H9 (cell line): ENCODE data around the gene PRKRA. TPM values are rescaled to one million over a fixed set of nuclear protein-coding genes. Genes with fewer than 3 reads are reported as not detected.

ENCODE experiments used
- DNase-seq: peaks from one replicate; pipeline ENCODE4 v3.0.0-alpha.2; 2017
- H2AFZ ChIP-seq: one replicate; pipeline ENCODE4 v1.6.1; 2013; ENCODE audit warnings: mild to moderate bottlenecking, low read length, control low read depth, moderate library complexity
- H2AK5ac ChIP-seq: 2 replicates; pipeline ENCODE4 v1.6.1; 2013; ENCODE audit warnings: low read length, control low read depth, mixed read lengths; ENCODE audit not compliant: insufficient read length
- H2BK120ac ChIP-seq: one replicate; pipeline ENCODE4 v1.6.1; 2013; ENCODE audit warnings: low read depth, mild to moderate bottlenecking, low read length, control low read depth, inconsistent platforms; ENCODE audit not compliant: poor library complexity, severe bottlenecking
- H2BK12ac ChIP-seq: 2 replicates; pipeline ENCODE4 v1.6.1; 2013; ENCODE audit warnings: low read length, control low read depth, mixed read lengths, low read depth; ENCODE audit not compliant: insufficient read length
- H2BK15ac ChIP-seq: 2 replicates; pipeline ENCODE4 v1.6.1; 2013; ENCODE audit warnings: low read depth, low read length, control low read depth
- H2BK20ac ChIP-seq: one replicate; pipeline ENCODE4 v1.6.1; 2013; ENCODE audit warnings: low read depth, mild to moderate bottlenecking, low read length, control low read depth, inconsistent platforms; ENCODE audit not compliant: poor library complexity, severe bottlenecking
- H2BK5ac ChIP-seq: 2 replicates; pipeline ENCODE4 v1.6.1; 2013; ENCODE audit warnings: low read length, control low read depth, mixed read lengths; ENCODE audit not compliant: insufficient read length
- H3K14ac ChIP-seq: 2 replicates; pipeline ENCODE4 v1.6.1; 2013; ENCODE audit warnings: low read length, control low read depth; ENCODE audit not compliant: insufficient read depth
- H3K18ac ChIP-seq: 2 replicates; pipeline ENCODE4 v1.6.1; 2013; ENCODE audit warnings: low read depth, mild to moderate bottlenecking, mixed read lengths, low read length, control low read depth; ENCODE audit not compliant: insufficient read length
- H3K23ac ChIP-seq: 2 replicates; pipeline ENCODE4 v1.6.1; 2013; ENCODE audit warnings: low read length, control low read depth, mixed read lengths, low read depth; ENCODE audit not compliant: insufficient read length
- H3K23me2 ChIP-seq: 2 replicates; pipeline ENCODE4 v1.6.1; 2013; ENCODE audit warnings: low read depth, mild to moderate bottlenecking, mixed read lengths, low read length, control low read depth; ENCODE audit not compliant: insufficient read length, poor library complexity, severe bottlenecking
- H3K27ac ChIP-seq: 2 replicates; pipeline ENCODE4 v1.5.1; 2013; ENCODE audit warnings: low read length, control low read depth, mixed read lengths, low read depth; ENCODE audit not compliant: insufficient read length
- H3K27me3 ChIP-seq: 2 replicates; pipeline ENCODE4 v1.6.1; 2013; ENCODE audit warnings: low read length, control low read depth, inconsistent platforms; ENCODE audit not compliant: insufficient read depth
- H3K4ac ChIP-seq: 2 replicates; pipeline ENCODE4 v1.6.1; 2013; ENCODE audit warnings: low read depth, mild to moderate bottlenecking, control low read depth, inconsistent platforms, low read length, moderate library complexity
- H3K4me1 ChIP-seq: 2 replicates; pipeline ENCODE4 v1.6.1; 2013; ENCODE audit warnings: low read length, control low read depth, inconsistent platforms; ENCODE audit not compliant: insufficient read depth
- H3K4me2 ChIP-seq: 2 replicates; pipeline ENCODE4 v1.6.1; 2013; ENCODE audit warnings: low read length, control low read depth, mixed read lengths; ENCODE audit not compliant: insufficient read length, insufficient read depth
- H3K56ac ChIP-seq: 2 replicates; pipeline ENCODE4 v1.6.1; 2013; ENCODE audit warnings: low read depth, mild to moderate bottlenecking, mixed read lengths, low read length, control low read depth; ENCODE audit not compliant: insufficient read length
- H3K79me1 ChIP-seq: 2 replicates; pipeline ENCODE4 v1.6.1; 2013; ENCODE audit warnings: low read depth, mild to moderate bottlenecking, moderate library complexity, low read length, control low read depth, inconsistent platforms; ENCODE audit not compliant: insufficient read depth, poor library complexity, severe bottlenecking
- H3K79me2 ChIP-seq: 2 replicates; pipeline ENCODE4 v1.6.1; 2013; ENCODE audit warnings: low read length, control low read depth, inconsistent platforms; ENCODE audit not compliant: insufficient read depth
- H3K9ac ChIP-seq: 2 replicates; pipeline ENCODE4 v1.6.1; 2013; ENCODE audit warnings: low read length, control low read depth, mixed read lengths; ENCODE audit not compliant: insufficient read length; ENCODE audit errors: extremely low read depth
- H3K9me3 ChIP-seq: one replicate; pipeline ENCODE4 v1.6.1; 2013; ENCODE audit warnings: low read depth, low read length, inconsistent platforms; ENCODE audit not compliant: control insufficient read depth
- H3T11ph ChIP-seq: one replicate; pipeline ENCODE4 v1.6.1; 2013; ENCODE audit warnings: mild to moderate bottlenecking, low read length, control low read depth, inconsistent platforms
- H4K20me1 ChIP-seq: one replicate; pipeline ENCODE4 v1.6.1; 2013; ENCODE audit not compliant: control insufficient read depth, insufficient read length, insufficient read depth
- H4K5ac ChIP-seq: 2 replicates; pipeline ENCODE4 v1.6.1; 2013; ENCODE audit warnings: low read depth, mild to moderate bottlenecking, mixed read lengths, low read length, control low read depth; ENCODE audit not compliant: insufficient read length
- H4K8ac ChIP-seq: replicated peaks from 2 replicates; pipeline ENCODE4 v1.6.1; 2013; ENCODE audit warnings: low read length, control low read depth, mixed read lengths, low read depth; ENCODE audit not compliant: insufficient read length
- H4K91ac ChIP-seq: 2 replicates; pipeline ENCODE4 v1.6.1; 2013; ENCODE audit warnings: low read depth, mild to moderate bottlenecking, moderate library complexity, mixed read lengths, low read length, control low read depth; ENCODE audit not compliant: insufficient read length
- H3K27ac Mint-ChIP-seq, 3 experiments: 2 replicates in 2 of 3; 3 replicates in 1 of 3; pipeline ENCODE4 v1.8.0; 2020 to 2021; ENCODE audit warnings: mixed read lengths in 3 of 3, mild to moderate bottlenecking in 1 of 3, moderate library complexity in 1 of 3
- H3K27me3 Mint-ChIP-seq: 2 replicates; pipeline ENCODE4 v1.8.0; 2021; ENCODE audit warnings: low read depth, mild to moderate bottlenecking, moderate library complexity, mixed read lengths
- H3K36me3 Mint-ChIP-seq, 3 experiments: 2 replicates in 2 of 3; 3 replicates in 1 of 3; pipeline ENCODE4 v1.8.0; 2020 to 2021; ENCODE audit warnings: low read depth in 3 of 3, mixed read lengths in 3 of 3; ENCODE audit not compliant: insufficient read depth in 1 of 3
- H3K4me1 Mint-ChIP-seq, 2 experiments: 2 replicates each; pipeline ENCODE4 v1.8.0; 2020; ENCODE audit warnings: mixed read lengths in 2 of 2
- H3K4me3 Mint-ChIP-seq, 2 experiments: 2 replicates in 1 of 2; 3 replicates in 1 of 2; pipeline ENCODE4 v1.8.0; 2020 to 2021; ENCODE audit warnings: mild to moderate bottlenecking in 2 of 2, mixed read lengths in 2 of 2, moderate library complexity in 1 of 2
- H3K9me3 Mint-ChIP-seq, 2 experiments: 2 replicates in 1 of 2; 3 replicates in 1 of 2; pipeline ENCODE4 v1.8.0; 2020; ENCODE audit warnings: mild to moderate bottlenecking in 2 of 2, mixed read lengths in 2 of 2, moderate library complexity in 1 of 2
- WGBS: extraction: QIAGEN DNeasy Blood & Tissue Kit; methylation state at CpG from one replicate; pipeline ENCODE4 v1.1.7; 2013; ENCODE audit warnings: missing lambda C conversion rate, low lambda C conversion rate, mixed read lengths; ENCODE audit not compliant: insufficient read length; ENCODE audit errors: extremely low coverage; 5-methylcytosine and 5-hydroxymethylcytosine counted together
- total RNA-seq: library from RNA; stranded (reverse); gene quantifications from 2 replicates; pipeline ENCODE4 v1.2.1, GENCODE V29; 2021
- TF ChIP-seq, protein P1 (sequence below): fragments of 200-600 bp; sonication (generic); conservative IDR thresholded peaks from 3 replicates; pipeline ENCODE4 v1.8.0; 2021; ENCODE audit warnings: antibody characterized with exemption, mild to moderate bottlenecking

The PRKRA gene
- total RNA-seq, 1 experiment from 2014 or later, result 61.5 TPM

- Histone ChIP-seq H3T11ph (no peak overlapping the region), H3K79me1 (no peaks in the 10 kb centered on the region), H2BK15ac (no peak overlapping the region), H2BK12ac (no peak overlapping the region), H3K4ac (no peak overlapping the region), H2AFZ (no peak overlapping the region), H4K5ac (no peak overlapping the region), H3K23ac (no peak overlapping the region), H4K8ac (no peak overlapping the region), H3K4me2 (no peak overlapping the region), H3K27me3 (no peaks in the 10 kb centered on the region), H3K4me1 (no peaks in the 10 kb centered on the region), H2BK120ac (no peak overlapping the region), H3K9me3 (no peaks in the 10 kb centered on the region), H4K91ac (no peak overlapping the region), H2AK5ac (no peak overlapping the region), H3K14ac (no peak overlapping the region), H3K79me2 (peaks cover 6% of the 10 kb centered on the region; the same call in 1 of the 2 replicates), H2BK5ac (no peak overlapping the region), H3K23me2 (peaks cover 9% of the 10 kb centered on the region), H4K20me1 (no peaks in the 10 kb centered on the region), H3K9ac (no peak overlapping the region), H2BK20ac (no peak overlapping the region), H3K18ac (no peak overlapping the region), H3K27ac (no peak overlapping the region), H3K56ac (no peak overlapping the region)
- no peak overlapping the region for H3K4me3 Mint-ChIP-seq
- no peak overlapping the region for H3K27ac Mint-ChIP-seq
- no peaks in the 10 kb centered on the region for H3K9me3 Mint-ChIP-seq
- no peak for DNase-seq
- H3K36me3 Mint-ChIP-seq, result peaks cover 11 to 16% (median 14%) of the 10 kb centered on the region in 3 experiments; a peak in 5 of 7 replicates
- H3K4me1 Mint-ChIP-seq, result peaks cover 21 to 22% of the 10 kb centered on the region in 2 experiments
- no CpG with 5 or more reads among the region's 5 CpGs for WGBS
- TF ChIP-seq, protein P1, sequence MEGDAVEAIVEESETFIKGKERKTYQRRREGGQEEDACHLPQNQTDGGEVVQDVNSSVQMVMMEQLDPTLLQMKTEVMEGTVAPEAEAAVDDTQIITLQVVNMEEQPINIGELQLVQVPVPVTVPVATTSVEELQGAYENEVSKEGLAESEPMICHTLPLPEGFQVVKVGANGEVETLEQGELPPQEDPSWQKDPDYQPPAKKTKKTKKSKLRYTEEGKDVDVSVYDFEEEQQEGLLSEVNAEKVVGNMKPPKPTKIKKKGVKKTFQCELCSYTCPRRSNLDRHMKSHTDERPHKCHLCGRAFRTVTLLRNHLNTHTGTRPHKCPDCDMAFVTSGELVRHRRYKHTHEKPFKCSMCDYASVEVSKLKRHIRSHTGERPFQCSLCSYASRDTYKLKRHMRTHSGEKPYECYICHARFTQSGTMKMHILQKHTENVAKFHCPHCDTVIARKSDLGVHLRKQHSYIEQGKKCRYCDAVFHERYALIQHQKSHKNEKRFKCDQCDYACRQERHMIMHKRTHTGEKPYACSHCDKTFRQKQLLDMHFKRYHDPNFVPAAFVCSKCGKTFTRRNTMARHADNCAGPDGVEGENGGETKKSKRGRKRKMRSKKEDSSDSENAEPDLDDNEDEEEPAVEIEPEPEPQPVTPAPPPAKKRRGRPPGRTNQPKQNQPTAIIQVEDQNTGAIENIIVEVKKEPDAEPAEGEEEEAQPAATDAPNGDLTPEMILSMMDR, result no peak
- H3K27me3 Mint-ChIP-seq, result no peaks in the 10 kb centered on the region
Observed at GRCh38 chr2:178452870-178453269, 1.9 kb upstream of the PRKRA start.
